IMR-90 (cell line): ENCODE results near the gene MPRIP. TPM values are rescaled to one million over a fixed set of nuclear protein-coding genes. Genes with fewer than 3 reads are reported as not detected.

Experiments used
- ATAC-seq: fragments of 200-7000 bp; cut with Tn5 transposase; 2 replicates; pipeline ENCODE4 v1.9.1; 2020; ENCODE audit warnings: low read depth, mild to moderate bottlenecking, moderate library complexity
- BruUV-seq: library from RNA; stranded (reverse); fragments of 400-500 nt; replicated peaks from 2 replicates; lab custom pipeline; 2021; lab: Mats Ljungman, UMichigan
- CTCF ChIA-PET: fragments of 300-600 bp; formaldehyde crosslinking; extraction: SDS; loops from one replicate; lab custom pipeline; 2021; ENCODE audit warnings: antibody characterized with exemption; lab: Yijun Ruan, JAX
- POLR2A ChIA-PET: fragments of 300-600 bp; sonication (Branson Sonifier 250); formaldehyde crosslinking; loops from one replicate; lab custom pipeline; 2022; ENCODE audit warnings: antibody characterized with exemption; ENCODE audit not compliant: unreplicated experiment; lab: Charles Lee
- DNase-seq: peaks from one replicate; pipeline ENCODE4 v3.0.0; 2013
- H2AFZ ChIP-seq: replicated peaks from 2 replicates; pipeline ENCODE3; 2013; ENCODE audit warnings: low read length, mild to moderate bottlenecking; ENCODE audit not compliant: poor library complexity
- H2AK5ac ChIP-seq: 2 replicates; pipeline ENCODE4 v1.6.1; 2013; ENCODE audit warnings: low read depth, low read length, inconsistent platforms
- H2AK9ac ChIP-seq: replicated peaks from 2 replicates; pipeline ENCODE3; 2013; ENCODE audit warnings: mild to moderate bottlenecking, low read depth, low read length, moderate library complexity; ENCODE audit not compliant: poor library complexity
- H2BK120ac ChIP-seq: 2 replicates; pipeline ENCODE4 v1.6.1; 2013; ENCODE audit warnings: low read depth, low read length, inconsistent platforms
- H2BK15ac ChIP-seq: 3 replicates; pipeline ENCODE4 v1.6.1; 2013; ENCODE audit warnings: low read depth, low read length, inconsistent platforms
- H2BK20ac ChIP-seq: 2 replicates; pipeline ENCODE4 v1.6.1; 2013; ENCODE audit warnings: low read depth, mild to moderate bottlenecking, inconsistent platforms, low read length, moderate library complexity
- H2BK5ac ChIP-seq: 2 replicates; pipeline ENCODE4 v1.6.1; 2013; ENCODE audit warnings: mild to moderate bottlenecking, low read depth, low read length, inconsistent platforms; ENCODE audit not compliant: poor library complexity, severe bottlenecking
- H3K14ac ChIP-seq: replicated peaks from 2 replicates; pipeline ENCODE4 v1.6.1; 2013; ENCODE audit warnings: low read depth, low read length, inconsistent platforms
- H3K18ac ChIP-seq: 2 replicates; pipeline ENCODE4 v1.6.1; 2013; ENCODE audit warnings: low read depth, low read length, control low read depth
- H3K23ac ChIP-seq: 2 replicates; pipeline ENCODE4 v1.6.1; 2013; ENCODE audit warnings: low read depth, low read length, inconsistent platforms
- H3K27ac ChIP-seq: 2 replicates; pipeline ENCODE4 v1.5.1; 2013; ENCODE audit warnings: mild to moderate bottlenecking, control low read depth, low read length; ENCODE audit not compliant: insufficient read depth
- H3K27me3 ChIP-seq: 2 replicates; pipeline ENCODE4 v1.6.1; 2013; ENCODE audit warnings: low read length; ENCODE audit not compliant: control insufficient read depth, insufficient read depth
- H3K36me3 ChIP-seq: 2 replicates; pipeline ENCODE4 v1.6.1; 2013; ENCODE audit warnings: low read length, mixed read lengths; ENCODE audit not compliant: control insufficient read depth, insufficient read depth
- H3K4ac ChIP-seq: 2 replicates; pipeline ENCODE4 v1.6.1; 2013; ENCODE audit warnings: low read depth, low read length, inconsistent platforms
- H3K4me1 ChIP-seq: 2 replicates; pipeline ENCODE4 v1.6.1; 2013; ENCODE audit warnings: low read length, mixed read lengths; ENCODE audit not compliant: control insufficient read depth, insufficient read depth
- H3K4me2 ChIP-seq: 2 replicates; pipeline ENCODE4 v1.6.1; 2013; ENCODE audit warnings: low read depth, mild to moderate bottlenecking, control low read depth, low read length, moderate library complexity
- H3K4me3 ChIP-seq: 2 replicates; pipeline ENCODE4 v1.5.1; 2013; ENCODE audit warnings: low read depth, mild to moderate bottlenecking, control low read depth, low read length, moderate library complexity; ENCODE audit not compliant: insufficient read depth
- H3K56ac ChIP-seq: 2 replicates; pipeline ENCODE4 v1.6.1; 2013; ENCODE audit warnings: low read length, inconsistent platforms; ENCODE audit not compliant: insufficient read depth; ENCODE audit errors: extremely low read depth
- H3K79me1 ChIP-seq, 2 experiments: 2 replicates each; pipeline ENCODE4 v1.6.1; 2013; ENCODE audit warnings: low read length in 2 of 2, inconsistent platforms in 1 of 2, low read depth in 1 of 2
- H3K9ac ChIP-seq: 2 replicates; pipeline ENCODE4 v1.6.1; 2013; ENCODE audit warnings: low read depth, low read length, control low read depth
- H3K9me1 ChIP-seq: 2 replicates; pipeline ENCODE4 v1.6.1; 2013; ENCODE audit warnings: low read length, inconsistent platforms; ENCODE audit not compliant: insufficient read depth
- H3K9me3 ChIP-seq: 2 replicates; pipeline ENCODE4 v1.6.1; 2013; ENCODE audit warnings: low read length; ENCODE audit not compliant: control insufficient read depth, insufficient read depth
- H4K20me1 ChIP-seq: 2 replicates; pipeline ENCODE4 v1.6.1; 2013; ENCODE audit warnings: low read length, inconsistent platforms; ENCODE audit not compliant: insufficient read depth
- H4K5ac ChIP-seq: 2 replicates; pipeline ENCODE4 v1.6.1; 2013; ENCODE audit warnings: mild to moderate bottlenecking, low read depth, low read length, control low read depth
- H4K8ac ChIP-seq, 2 experiments: 2 replicates each; pipeline ENCODE4 v1.6.1; 2013; ENCODE audit warnings: low read depth in 2 of 2, low read length in 2 of 2, control low read depth in 1 of 2, inconsistent platforms in 1 of 2
- H4K91ac ChIP-seq: 2 replicates; pipeline ENCODE4 v1.6.1; 2013; ENCODE audit warnings: low read depth, low read length, inconsistent platforms; ENCODE audit not compliant: insufficient read depth
- BHLHE40 ChIP-seq: fragments of 150-350 bp; IDR thresholded peaks from 2 replicates; pipeline ENCODE4 v1.6.1; 2016; ENCODE audit warnings: mild to moderate bottlenecking, low read depth, low read length
- CEBPB ChIP-seq: IDR thresholded peaks from 2 replicates; pipeline ENCODE4 v1.6.1; 2012; ENCODE audit warnings: low read depth, low read length, improper control_type of control experiment
- CHD1 ChIP-seq: IDR thresholded peaks from 2 replicates; pipeline ENCODE4 v1.6.1; 2012; ENCODE audit warnings: low read depth, low read length, improper control_type of control experiment
- CTCF ChIP-seq: conservative IDR thresholded peaks from 2 replicates; pipeline ENCODE4 v1.5.1; 2012; ENCODE audit warnings: mild to moderate bottlenecking, low read depth, low read length, improper control_type of control experiment
- FOS ChIP-seq: fragments of 150-350 bp; IDR thresholded peaks from 2 replicates; pipeline ENCODE4 v1.6.1; 2016; ENCODE audit warnings: low read depth, low read length
- MAFK ChIP-seq: IDR thresholded peaks from 2 replicates; pipeline ENCODE4 v1.6.1; 2012; ENCODE audit warnings: low read depth, low read length, improper control_type of control experiment
- MAZ ChIP-seq: IDR thresholded peaks from 2 replicates; pipeline ENCODE4 v1.6.1; 2012; ENCODE audit warnings: low read depth, mild to moderate bottlenecking, low read length, improper control_type of control experiment, moderate library complexity, borderline replicate concordance
- MXI1 ChIP-seq: IDR thresholded peaks from 2 replicates; pipeline ENCODE4 v1.6.1; 2012; ENCODE audit warnings: low read depth, mild to moderate bottlenecking, low read length, moderate library complexity, borderline replicate concordance
- NFE2L2 ChIP-seq: fragments of 150-350 bp; IDR thresholded peaks from 2 replicates; pipeline ENCODE4 v1.6.1; 2016; ENCODE audit warnings: low read depth, mild to moderate bottlenecking, low read length
- POLR2A ChIP-seq: IDR thresholded peaks from 2 replicates; pipeline ENCODE4 v1.6.1; 2012; ENCODE audit warnings: mild to moderate bottlenecking, low read depth, low read length
- RAD21 ChIP-seq: IDR thresholded peaks from 2 replicates; pipeline ENCODE4 v1.6.1; 2012; ENCODE audit warnings: low read length, improper control_type of control experiment
- RCOR1 ChIP-seq: IDR thresholded peaks from 2 replicates; pipeline ENCODE4 v1.6.1; 2012; ENCODE audit warnings: mild to moderate bottlenecking, low read length, improper control_type of control experiment; ENCODE audit not compliant: insufficient replicate concordance
- RFX5 ChIP-seq: IDR thresholded peaks from 2 replicates; pipeline ENCODE4 v1.8.0; 2012; ENCODE audit warnings: low read depth, mild to moderate bottlenecking, low read length, moderate library complexity
- SMC3 ChIP-seq: fragments of 150-350 bp; IDR thresholded peaks from 2 replicates; pipeline ENCODE4 v1.6.1; 2016; ENCODE audit warnings: low read depth, mild to moderate bottlenecking, antibody characterized with exemption, low read length, moderate library complexity
- USF2 ChIP-seq: fragments of 150-350 bp; IDR thresholded peaks from 2 replicates; pipeline ENCODE4 v1.6.1; 2017; ENCODE audit warnings: mild to moderate bottlenecking, antibody characterized with exemption, low read length, low read depth
- WGBS, 2 experiments: methylation state at CpG; one replicate each; pipeline versions ENCODE4 v1.1.5 to v1.1.7; 2013; ENCODE audit warnings: missing lambda C conversion rate in 2 of 2; ENCODE audit not compliant: insufficient read length in 1 of 2; ENCODE audit errors: extremely low coverage in 2 of 2; 5-methylcytosine and 5-hydroxymethylcytosine counted together
- dilution Hi-C: fragments of 300-500 bp; cut with HindIII; formaldehyde crosslinking; loops from one replicate; pipeline ENCODE4 v1.14.3; 2018; ENCODE audit warnings: low sequenced_read_pairs; ENCODE audit not compliant: unreplicated experiment
- in situ Hi-C: fragments of 300-500 bp; cut with MboI; formaldehyde crosslinking; loops from 3 replicates; pipeline ENCODE4 v1.14.3; 2019; ENCODE audit warnings: low sequenced_read_pairs, inconsistent platforms, mixed read lengths
- intact Hi-C: fragments of 100-400 bp; cut with micrococcal nuclease; formaldehyde crosslinking; loops from 2 replicates; pipeline ENCODE4 v1.10.0; 2022
- polyA plus RNA-seq, 3 experiments: library from polyadenylated mRNA; depleted of rRNA; stranded (reverse); fragments of >200 nt; gene quantifications; 2 replicates each; pipeline ENCODE4 v1.2.3, GENCODE V29; 2012; ENCODE audit warnings: low replicate concordance in 1 of 3
- total RNA-seq: library from RNA; depleted of rRNA; stranded (reverse); fragments of >200 nt; gene quantifications from 2 replicates; pipeline ENCODE4 v1.2.3, GENCODE V29; 2012
- TF ChIP-seq, protein P1 (sequence below): fragments of 150-350 bp; IDR thresholded peaks from 2 replicates; pipeline ENCODE4 v1.6.1; 2016; ENCODE audit warnings: low read depth, mild to moderate bottlenecking, low read length, moderate library complexity, borderline replicate concordance

MPRIP gene
- total and polyA plus RNA-seq, 2 of the 4 experiments (the other 2 are of a cell fraction) = 111 to 149 TPM

DNA sequence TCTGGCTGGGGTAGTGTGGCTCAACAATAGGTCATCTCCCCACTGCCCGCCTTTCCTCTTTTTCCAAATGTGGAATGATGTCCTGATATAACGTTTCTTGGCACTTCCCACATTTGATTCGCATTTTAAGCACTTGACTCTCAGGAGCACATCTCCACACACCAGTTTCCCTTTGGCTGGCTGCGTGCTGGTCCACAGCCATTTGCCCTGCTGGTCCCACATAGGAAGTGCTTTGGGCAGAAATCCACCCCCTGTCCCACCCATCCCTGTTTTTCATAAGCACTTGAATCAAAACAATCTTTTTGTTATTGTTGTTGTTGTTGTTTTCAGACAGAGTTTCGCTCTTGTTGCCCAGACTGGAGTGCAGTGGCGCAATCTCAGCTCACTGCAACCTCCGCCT, 46.3 kb upstream of the MPRIP start:
- TF ChIP-seq RFX5 = no peak
- TF ChIP-seq RAD21 = no peak
- TF ChIP-seq RCOR1 = no peak
- no peak for TF ChIP-seq MXI1
- no peak for TF ChIP-seq MAFK
- no peak for TF ChIP-seq CEBPB
- TF ChIP-seq POLR2A = no peak
- no peak for TF ChIP-seq SMC3
- TF ChIP-seq NFE2L2 = no peak
- TF ChIP-seq CHD1 = no peak
- TF ChIP-seq CTCF = no peak
- TF ChIP-seq FOS = no peak
- TF ChIP-seq BHLHE40 = no peak
- TF ChIP-seq MAZ = no peak
- TF ChIP-seq USF2 = no peak
- TF ChIP-seq, protein P1, sequence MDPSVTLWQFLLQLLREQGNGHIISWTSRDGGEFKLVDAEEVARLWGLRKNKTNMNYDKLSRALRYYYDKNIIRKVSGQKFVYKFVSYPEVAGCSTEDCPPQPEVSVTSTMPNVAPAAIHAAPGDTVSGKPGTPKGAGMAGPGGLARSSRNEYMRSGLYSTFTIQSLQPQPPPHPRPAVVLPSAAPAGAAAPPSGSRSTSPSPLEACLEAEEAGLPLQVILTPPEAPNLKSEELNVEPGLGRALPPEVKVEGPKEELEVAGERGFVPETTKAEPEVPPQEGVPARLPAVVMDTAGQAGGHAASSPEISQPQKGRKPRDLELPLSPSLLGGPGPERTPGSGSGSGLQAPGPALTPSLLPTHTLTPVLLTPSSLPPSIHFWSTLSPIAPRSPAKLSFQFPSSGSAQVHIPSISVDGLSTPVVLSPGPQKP = no peak
- no peak overlapping the region for H4K91ac ChIP-seq
- POLR2A ChIA-PET = interaction anchor here (0.6 kb wide), 1 partner anchor 353 kb away, joined by 3 read pairs; no protein-coding TSS in a partner anchor

More for the DNA sequence above, 46.3 kb upstream of the MPRIP start:
- H2BK5ac ChIP-seq = no peak overlapping the region
- DNase-seq (no peak), ATAC-seq (no peak)
- H4K5ac ChIP-seq = no peak overlapping the region
- no peak overlapping the region for H2BK20ac ChIP-seq
- CTCF ChIA-PET = no interaction called here
- H3K4me2 ChIP-seq = no peak overlapping the region
- H3K4ac ChIP-seq = no peak overlapping the region
- dilution Hi-C loops (no loop called here), in situ Hi-C loops (no loop called here), intact Hi-C loops (no loop called here)
- no peak overlapping the region for H4K8ac ChIP-seq
- H3K9ac ChIP-seq = no peak overlapping the region
- no TSS peak for BruUV-seq
- no peak overlapping the region for H2AK9ac ChIP-seq
- no peak overlapping the region for H3K4me3 ChIP-seq
- no peaks in the 10 kb centered on the region for H3K9me3 ChIP-seq
- H3K27ac ChIP-seq = no peak overlapping the region
- H2AK5ac ChIP-seq = no peak overlapping the region
- H3K36me3 ChIP-seq = no peaks in the 10 kb centered on the region
- no peak overlapping the region for H3K23ac ChIP-seq
- no peaks in the 10 kb centered on the region; the same call in 1 of the 2 replicates for H4K20me1 ChIP-seq
- H2BK15ac ChIP-seq = no peak overlapping the region
- H3K27me3 ChIP-seq = peaks cover 24% of the 10 kb centered on the region
- no peak overlapping the region for H2AFZ ChIP-seq
- no peak overlapping the region for H3K18ac ChIP-seq
- H3K4me1 ChIP-seq = no peaks in the 10 kb centered on the region
- no peak overlapping the region for H3K56ac ChIP-seq
- 90% methylated on average over 2 of the region's 7 CpGs; no CpG with 5 or more reads in 1 of the 2 experiments for WGBS, 2 experiments
- no peaks in the 10 kb centered on the region for H3K79me1 ChIP-seq
- H2BK120ac ChIP-seq = no peak overlapping the region
- no peak overlapping the region for H3K14ac ChIP-seq
- 0 out of 2 replicates have a peak, but pooled peaks cover 2% of the 10 kb centered on the region for H3K9me1 ChIP-seq
